ENCODE measurements around the gene JMJD1C. TPM values are rescaled to one million over a fixed set of nuclear protein-coding genes. Genes with fewer than 3 reads are reported as not detected.

JMJD1C gene
- total RNA-seq, 1 experiment from 2014 or later = 180 TPM

Small RNAs within 50 kb of the gene (microRNA-seq; reads per million reads assigned to microRNA genes)
- 500 reads per million, percentile 84 among the genes with 10 or more reads in this experiment for gene MIR1296 (ENCODE audit: borderline number of aligned reads)

Other genes starting within 250 kb of the JMJD1C start
- gene REEP3, start 55.4 kb upstream of the JMJD1C start, total RNA-seq (2021) = 18.5 to 23.2 TPM (median 21.2 TPM) in 3 replicates